Nephron progenitor cell (in vitro differentiated cells): ENCODE data around the gene POTED.
"Not testable (repeated sequence)": the region's sequence is repeated elsewhere in the genome, so short reads cannot be mapped to it uniquely, and the experiment has no call there.

Experiments used
- DNase-seq: peaks from one replicate; pipeline ENCODE4 v3.0.0; 2021
- H3K27ac Mint-ChIP-seq: 2 replicates; pipeline ENCODE4 v1.8.0; 2021; ENCODE audit warnings: mild to moderate bottlenecking, moderate library complexity, mixed read lengths
- H3K27me3 Mint-ChIP-seq: 2 replicates; pipeline ENCODE4 v1.8.0; 2021; ENCODE audit warnings: mild to moderate bottlenecking, low read depth, mixed read lengths; ENCODE audit not compliant: poor library complexity
- H3K36me3 Mint-ChIP-seq: 2 replicates; pipeline ENCODE4 v1.8.0; 2021; ENCODE audit warnings: low read depth, mixed read lengths
- H3K4me1 Mint-ChIP-seq: 2 replicates; pipeline ENCODE4 v1.8.0; 2021; ENCODE audit warnings: mixed read lengths
- H3K4me3 Mint-ChIP-seq: 2 replicates; pipeline ENCODE4 v1.8.0; 2021; ENCODE audit warnings: mild to moderate bottlenecking, moderate library complexity, mixed read lengths
- H3K9me3 Mint-ChIP-seq: 2 replicates; pipeline ENCODE4 v1.8.0; 2021; ENCODE audit warnings: mild to moderate bottlenecking, moderate library complexity, mixed read lengths

POTED gene

GRCh38 chr21:13609477-13609876, at the start of gene POTED:
TSS of gene POTED (plus strand) at chr21:13609777. CDS start at chr21:13610229, 452 bp downstream.
- H3K9me3 Mint-ChIP-seq, H3K27ac Mint-ChIP-seq, DNase-seq: not testable (repeated sequence)

GRCh38 chr21:13650101-13650500, 40.5 kb downstream of the POTED start:
- not testable (repeated sequence) for DNase-seq, H3K4me3 Mint-ChIP-seq, H3K9me3 Mint-ChIP-seq, H3K27ac Mint-ChIP-seq, H3K4me1 Mint-ChIP-seq, H3K27me3 Mint-ChIP-seq, H3K36me3 Mint-ChIP-seq

More at GRCh38 chr21:13609477-13609876, at the start of gene POTED:
- H3K36me3 Mint-ChIP-seq, H3K4me3 Mint-ChIP-seq, H3K27me3 Mint-ChIP-seq, H3K4me1 Mint-ChIP-seq: not testable (repeated sequence)

GRCh38 chr21:13651746-13652145, 42.2 kb downstream of the POTED start:
- H3K27me3 Mint-ChIP-seq, H3K4me1 Mint-ChIP-seq, H3K4me3 Mint-ChIP-seq, DNase-seq, H3K9me3 Mint-ChIP-seq, H3K36me3 Mint-ChIP-seq, H3K27ac Mint-ChIP-seq: not testable (repeated sequence)
